SK-N-SH (cell line): ENCODE results near the gene CRABP1. TPM values are rescaled to one million over a fixed set of nuclear protein-coding genes. Genes with fewer than 3 reads are reported as not detected.

Experiments used
- CTCF ChIA-PET: fragments of 300-600, 350-600 bp; formaldehyde crosslinking; extraction: SDS; loops from one replicate; lab custom pipeline; 2021; lab: Yijun Ruan, JAX
- POLR2A ChIA-PET: fragments of 350-600 bp; sonication (Branson Sonifier 250); formaldehyde crosslinking; extraction: SDS; loops from one replicate; lab custom pipeline; 2020; ENCODE audit warnings: antibody characterized with exemption, inconsistent platforms; lab: Yijun Ruan, JAX
- DNase-seq: peaks from one replicate; pipeline ENCODE4 v3.0.0; 2012
- H2AFZ ChIP-seq: fragments of 200-600 bp; sonication (generic); 2 replicates; pipeline ENCODE4 v1.8.1; 2016; ENCODE audit warnings: antibody characterized with exemption, mild to moderate bottlenecking, low read depth
- H3F3A ChIP-seq: fragments of 200-600 bp; sonication (generic); replicated peaks from 2 replicates; pipeline ENCODE3; 2016; ENCODE audit warnings: antibody characterized with exemption, mild to moderate bottlenecking; ENCODE audit not compliant: insufficient read depth
- H3K27ac ChIP-seq, 2 experiments: fragments of 200-500 bp in 1 of 2; fragments of 200-600 bp in 1 of 2; sonication (Bioruptor generic) in 1 of 2; sonication (generic), shearing (Covaris generic) in 1 of 2; 2 replicates each; pipeline versions ENCODE4 v1.5.1 to v1.6.1; 2014 to 2016; ENCODE audit warnings: low read depth in 2 of 2, inconsistent platforms in 1 of 2, low read length in 1 of 2, mild to moderate bottlenecking in 1 of 2, mixed read lengths in 1 of 2
- H3K27me3 ChIP-seq: fragments of 200-600 bp; sonication (generic), shearing (Covaris generic); 2 replicates; pipeline ENCODE4 v1.6.1; 2016; ENCODE audit warnings: mixed run types; ENCODE audit not compliant: insufficient read depth
- H3K36me3 ChIP-seq, 2 experiments: fragments of 200-500 bp in 1 of 2; fragments of 200-600 bp in 1 of 2; sonication (Bioruptor generic) in 1 of 2; sonication (generic) in 1 of 2; replicated peaks in 1 of 2; 2 replicates each; pipeline versions ENCODE3 to v1.5.1; 2014 to 2016; ENCODE audit warnings: low read length in 1 of 2, mild to moderate bottlenecking in 1 of 2; ENCODE audit not compliant: insufficient read depth in 2 of 2, control insufficient read depth in 1 of 2
- H3K4me1 ChIP-seq, 2 experiments: fragments of 200-500 bp in 1 of 2; fragments of 200-600 bp in 1 of 2; sonication (Bioruptor generic) in 1 of 2; sonication (generic), shearing (Covaris generic) in 1 of 2; 2 replicates each; pipeline versions ENCODE4 v1.5.1 to v1.6.1; 2014 to 2016; ENCODE audit warnings: low read depth in 1 of 2, low read length in 1 of 2, mixed run types in 1 of 2; ENCODE audit not compliant: insufficient read depth in 2 of 2, control insufficient read depth in 1 of 2
- H3K4me2 ChIP-seq: fragments of 200-600 bp; sonication (generic), shearing (Covaris generic); 2 replicates; pipeline ENCODE4 v1.6.1; 2017; ENCODE audit warnings: mixed run types
- H3K4me3 ChIP-seq, 2 experiments: fragments of 200-500 bp in 1 of 2; fragments of 200-600 bp in 1 of 2; sonication (Bioruptor generic) in 1 of 2; sonication (generic), shearing (Covaris generic) in 1 of 2; 2 replicates each; pipeline versions ENCODE4 v1.5.1 to v1.8.1; 2014 to 2016; ENCODE audit warnings: low read depth in 2 of 2, inconsistent platforms in 1 of 2, low read length in 1 of 2, mild to moderate bottlenecking in 1 of 2, mixed read lengths in 1 of 2, moderate library complexity in 1 of 2
- H3K79me2 ChIP-seq: fragments of 200-600 bp; sonication (generic); 2 replicates; pipeline ENCODE4 v1.8.1; 2017; ENCODE audit warnings: mild to moderate bottlenecking; ENCODE audit not compliant: insufficient read depth
- H3K9ac ChIP-seq: fragments of 200-600 bp; sonication (generic); 2 replicates; pipeline ENCODE4 v1.6.1; 2017; ENCODE audit warnings: mixed run types
- H3K9me2 ChIP-seq: fragments of 200-600 bp; sonication (generic); 2 replicates; pipeline ENCODE4 v1.6.1; 2017; ENCODE audit warnings: mixed run types
- H3K9me3 ChIP-seq: fragments of 200-600 bp; sonication (generic); 2 replicates; pipeline ENCODE4 v1.6.1; 2017; ENCODE audit warnings: mixed run types, mild to moderate bottlenecking, moderate library complexity
- H4K20me1 ChIP-seq: fragments of 200-600 bp; sonication (generic); 2 replicates; pipeline ENCODE4 v1.6.1; 2017; ENCODE audit warnings: mild to moderate bottlenecking, mixed run types; ENCODE audit not compliant: insufficient read depth
- CHD2 ChIP-seq: fragments of 150-350 bp; IDR thresholded peaks from 2 replicates; pipeline ENCODE4 v1.6.1; 2018; ENCODE audit warnings: low read length; ENCODE audit not compliant: partially characterized antibody
- EP300 ChIP-seq, 2 experiments: IDR thresholded peaks; 2 replicates each; pipeline versions ENCODE4 v1.4.0 to v1.6.1; 2012; ENCODE audit warnings: borderline replicate concordance in 1 of 2, low read depth in 1 of 2, low read length in 1 of 2
- FOSL2 ChIP-seq: IDR thresholded peaks from 2 replicates; pipeline ENCODE4 v1.4.0; 2012; ENCODE audit warnings: low read depth, mild to moderate bottlenecking, moderate library complexity, borderline replicate concordance
- FOXJ3 ChIP-seq: sonication (generic); formaldehyde crosslinking; IDR thresholded peaks from 2 replicates; pipeline ENCODE4 v1.5.1; 2020; ENCODE audit warnings: mild to moderate bottlenecking, missing genetic modification reagents
- GABPA ChIP-seq: IDR thresholded peaks from 2 replicates; pipeline ENCODE4 v1.4.0; 2012; ENCODE audit warnings: low read depth, mild to moderate bottlenecking
- GATA2 ChIP-seq: sonication (generic); formaldehyde crosslinking; IDR thresholded peaks from 2 replicates; pipeline ENCODE4 v1.5.0; 2020; ENCODE audit warnings: mild to moderate bottlenecking, missing genetic modification reagents
- JUND ChIP-seq: IDR thresholded peaks from 2 replicates; pipeline ENCODE4 v1.4.0; 2012
- MXI1 ChIP-seq: IDR thresholded peaks from 2 replicates; pipeline ENCODE4 v1.6.1; 2012; ENCODE audit warnings: mild to moderate bottlenecking, low read depth, low read length, improper control_type of control experiment
- NFIC ChIP-seq: IDR thresholded peaks from 2 replicates; pipeline ENCODE4 v1.4.0; 2012; ENCODE audit warnings: borderline replicate concordance
- NRF1 ChIP-seq: IDR thresholded peaks from 2 replicates; pipeline ENCODE4 v1.6.1; 2012; ENCODE audit warnings: low read depth, mild to moderate bottlenecking, low read length
- POLR2AphosphoS5 ChIP-seq: IDR thresholded peaks from 2 replicates; pipeline ENCODE4 v1.6.1; 2012; ENCODE audit warnings: low read depth, low read length
- RAD21 ChIP-seq: IDR thresholded peaks from 2 replicates; pipeline ENCODE4 v1.6.1; 2012; ENCODE audit warnings: mild to moderate bottlenecking, low read length
- RCOR1 ChIP-seq: fragments of 150-350 bp; IDR thresholded peaks from 2 replicates; pipeline ENCODE4 v1.6.1; 2017; ENCODE audit warnings: antibody characterized with exemption, low read length
- RXRA ChIP-seq: IDR thresholded peaks from 2 replicates; pipeline ENCODE4 v1.4.0; 2012; ENCODE audit warnings: low read depth, mild to moderate bottlenecking, borderline replicate concordance
- SIN3A ChIP-seq: IDR thresholded peaks from 2 replicates; pipeline ENCODE4 v1.6.1; 2012; ENCODE audit warnings: low read depth, mild to moderate bottlenecking, low read length, moderate library complexity, borderline replicate concordance
- SMC3 ChIP-seq: IDR thresholded peaks from 2 replicates; pipeline ENCODE4 v1.6.1; 2012; ENCODE audit warnings: low read depth, low read length, improper control_type of control experiment
- TCF12 ChIP-seq: IDR thresholded peaks from 2 replicates; pipeline ENCODE4 v1.4.0; 2012
- TEAD4 ChIP-seq: IDR thresholded peaks from 2 replicates; pipeline ENCODE4 v1.4.0; 2012; ENCODE audit warnings: mild to moderate bottlenecking, borderline replicate concordance; ENCODE audit not compliant: insufficient read depth
- WGBS: methylation state at CpG from one replicate; pipeline ENCODE4 v1.1.6; 2017; ENCODE audit warnings: low lambda C conversion rate; 5-methylcytosine and 5-hydroxymethylcytosine counted together
- polyA plus RNA-seq, 3 experiments: library from polyadenylated mRNA; depleted of rRNA; stranded (reverse); fragments of >200 nt; gene quantifications; 2 replicates each; pipeline ENCODE4 v1.2.3, GENCODE V29; 2012
- TF ChIP-seq, protein P1 (sequence below): IDR thresholded peaks from 2 replicates; pipeline ENCODE4 v1.4.0; 2012; ENCODE audit warnings: low read depth, borderline replicate concordance
- TF ChIP-seq, protein P2 (sequence below): fragments of 200-600 bp; sonication (generic); IDR thresholded peaks from 2 replicates; pipeline ENCODE4 v1.6.1; 2017; ENCODE audit warnings: antibody characterized with exemption, mild to moderate bottlenecking, moderate library complexity
- TF ChIP-seq, protein P3 (sequence below): IDR thresholded peaks from 2 replicates; pipeline ENCODE4 v1.4.0; 2012; ENCODE audit warnings: low read depth
- TF ChIP-seq, protein P4 (sequence below): fragments of 150-350 bp; IDR thresholded peaks from 2 replicates; pipeline ENCODE4 v1.6.1; 2017; ENCODE audit warnings: antibody characterized with exemption, low read length, low read depth, borderline replicate concordance

Gene CRABP1
- polyA plus RNA-seq, 1 of the 3 experiments (the other 2 are of a cell fraction), result 1.0 TPM

DNA sequence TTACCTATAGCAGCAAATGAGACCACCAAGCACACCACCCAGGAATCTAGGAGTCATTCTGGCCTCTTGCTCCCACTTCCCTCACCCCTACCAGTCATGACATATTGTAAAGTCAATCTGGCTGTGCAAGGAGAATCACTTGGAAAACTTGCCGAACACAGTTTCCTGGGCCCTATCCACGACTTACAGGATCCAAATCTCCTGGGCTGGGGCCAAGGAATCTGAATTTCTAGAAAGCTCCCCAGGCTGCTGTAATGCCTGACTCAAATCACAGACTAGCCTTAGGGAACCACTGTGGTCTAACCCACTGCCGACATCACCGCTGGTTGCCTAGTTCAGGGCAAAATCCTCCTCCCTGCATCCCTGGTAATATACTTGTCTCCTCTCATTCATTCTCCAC lies 4.2 kb upstream of the CRABP1 start:
- H3K36me3 ChIP-seq, result no peaks in the 10 kb centered on the region
- H4K20me1 ChIP-seq, result no peaks in the 10 kb centered on the region
- peaks cover 8% of the 10 kb centered on the region; the same call in 1 of the 2 replicates for H3K27me3 ChIP-seq
- 75% methylated on average over 4 of the region's 4 CpGs for WGBS
- CTCF ChIA-PET, result interaction anchor here (0.9 kb wide), 1 partner anchor 79 kb away, joined by 3 read pairs; no protein-coding TSS in a partner anchor
- POLR2A ChIA-PET, result no interaction called here
- H3K9ac ChIP-seq, result no peak overlapping the region
- H2AFZ ChIP-seq, result no peak overlapping the region
- peaks cover 0 to 9% of the 10 kb centered on the region in 2 experiments; a peak in 1 of 4 replicates for H3K4me1 ChIP-seq
- no peaks in the 10 kb centered on the region for H3F3A ChIP-seq
- DNase-seq, result no peak
- H3K79me2 ChIP-seq, result no peaks in the 10 kb centered on the region
- H3K4me3 ChIP-seq, result no peak overlapping the region
- no peak overlapping the region for H3K27ac ChIP-seq
- H3K9me3 ChIP-seq, result no peaks in the 10 kb centered on the region
- TF ChIP-seq MXI1, result no peak
- no peak for TF ChIP-seq FOXJ3 (CRISPR knock-in tag)
- TF ChIP-seq POLR2AphosphoS5, result no peak
- TF ChIP-seq SIN3A, result no peak
- TF ChIP-seq NRF1, result no peak
- TF ChIP-seq SMC3, result no peak
- TF ChIP-seq RCOR1, result no peak
- TF ChIP-seq GABPA, result no peak
- TF ChIP-seq, protein P1, sequence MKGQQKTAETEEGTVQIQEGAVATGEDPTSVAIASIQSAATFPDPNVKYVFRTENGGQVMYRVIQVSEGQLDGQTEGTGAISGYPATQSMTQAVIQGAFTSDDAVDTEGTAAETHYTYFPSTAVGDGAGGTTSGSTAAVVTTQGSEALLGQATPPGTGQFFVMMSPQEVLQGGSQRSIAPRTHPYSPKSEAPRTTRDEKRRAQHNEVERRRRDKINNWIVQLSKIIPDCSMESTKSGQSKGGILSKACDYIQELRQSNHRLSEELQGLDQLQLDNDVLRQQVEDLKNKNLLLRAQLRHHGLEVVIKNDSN, result no peak
- no peaks in the 10 kb centered on the region for H3K9me2 ChIP-seq
- H3K4me2 ChIP-seq, result no peak overlapping the region

DNA sequence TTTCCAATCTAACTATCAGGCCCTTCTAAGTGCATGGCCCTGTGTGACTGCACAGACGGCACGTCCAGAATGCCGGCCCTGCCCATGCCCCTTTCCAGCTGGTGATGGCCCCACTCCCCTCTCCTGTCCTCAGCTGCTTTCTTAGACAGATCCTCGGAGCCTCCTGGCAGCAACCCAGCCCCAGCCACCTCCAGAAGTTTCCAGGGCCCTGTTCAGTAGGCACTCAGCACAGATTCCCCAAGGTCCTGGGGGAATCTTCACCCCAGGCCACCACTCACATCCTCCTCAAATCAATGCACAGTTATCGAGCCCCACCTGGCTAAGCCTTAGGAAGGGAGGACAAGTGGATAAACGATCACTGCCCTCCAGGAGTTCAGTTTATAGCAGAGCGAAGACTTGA lies 1.4 kb upstream of the CRABP1 start:
- Histone ChIP-seq H3K36me3 (no peaks in the 10 kb centered on the region), H3K4me2 (no peak overlapping the region), H2AFZ (no peak overlapping the region), H3F3A (no peaks in the 10 kb centered on the region), H4K20me1 (no peaks in the 10 kb centered on the region), H3K79me2 (no peaks in the 10 kb centered on the region), H3K9me2 (no peaks in the 10 kb centered on the region), H3K27me3 (peaks cover 16% of the 10 kb centered on the region; the same call in 1 of the 2 replicates), H3K4me1 (peaks cover 0 to 9% of the 10 kb centered on the region in 2 experiments; a peak in 1 of 4 replicates), H3K9ac (no peak overlapping the region), H3K9me3 (no peaks in the 10 kb centered on the region), H3K27ac (no peak overlapping the region), H3K4me3 (no peak overlapping the region)
- TF ChIP-seq TCF12 (no peak), SIN3A (no peak), NFIC (no peak), EP300 (IDR thresholded peaks at IDR 0.05; ENCODE audit: borderline replicate concordance in 1 of 2, low read depth in 1 of 2, low read length in 1 of 2) (no peak), TEAD4 (no peak), CHD2 (no peak), RAD21 (no peak), MXI1 (no peak), FOXJ3 (CRISPR knock-in tag) (no peak), FOSL2 (no peak), GABPA (no peak), RXRA (no peak), GATA2 (CRISPR knock-in tag) (no peak), JUND (no peak)
- TF ChIP-seq, protein P2, sequence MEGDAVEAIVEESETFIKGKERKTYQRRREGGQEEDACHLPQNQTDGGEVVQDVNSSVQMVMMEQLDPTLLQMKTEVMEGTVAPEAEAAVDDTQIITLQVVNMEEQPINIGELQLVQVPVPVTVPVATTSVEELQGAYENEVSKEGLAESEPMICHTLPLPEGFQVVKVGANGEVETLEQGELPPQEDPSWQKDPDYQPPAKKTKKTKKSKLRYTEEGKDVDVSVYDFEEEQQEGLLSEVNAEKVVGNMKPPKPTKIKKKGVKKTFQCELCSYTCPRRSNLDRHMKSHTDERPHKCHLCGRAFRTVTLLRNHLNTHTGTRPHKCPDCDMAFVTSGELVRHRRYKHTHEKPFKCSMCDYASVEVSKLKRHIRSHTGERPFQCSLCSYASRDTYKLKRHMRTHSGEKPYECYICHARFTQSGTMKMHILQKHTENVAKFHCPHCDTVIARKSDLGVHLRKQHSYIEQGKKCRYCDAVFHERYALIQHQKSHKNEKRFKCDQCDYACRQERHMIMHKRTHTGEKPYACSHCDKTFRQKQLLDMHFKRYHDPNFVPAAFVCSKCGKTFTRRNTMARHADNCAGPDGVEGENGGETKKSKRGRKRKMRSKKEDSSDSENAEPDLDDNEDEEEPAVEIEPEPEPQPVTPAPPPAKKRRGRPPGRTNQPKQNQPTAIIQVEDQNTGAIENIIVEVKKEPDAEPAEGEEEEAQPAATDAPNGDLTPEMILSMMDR, result no peak
- TF ChIP-seq, protein P3, sequence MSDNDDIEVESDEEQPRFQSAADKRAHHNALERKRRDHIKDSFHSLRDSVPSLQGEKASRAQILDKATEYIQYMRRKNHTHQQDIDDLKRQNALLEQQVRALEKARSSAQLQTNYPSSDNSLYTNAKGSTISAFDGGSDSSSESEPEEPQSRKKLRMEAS, result no peak
- TF ChIP-seq, protein P1, result no peak
- TF ChIP-seq, protein P4, sequence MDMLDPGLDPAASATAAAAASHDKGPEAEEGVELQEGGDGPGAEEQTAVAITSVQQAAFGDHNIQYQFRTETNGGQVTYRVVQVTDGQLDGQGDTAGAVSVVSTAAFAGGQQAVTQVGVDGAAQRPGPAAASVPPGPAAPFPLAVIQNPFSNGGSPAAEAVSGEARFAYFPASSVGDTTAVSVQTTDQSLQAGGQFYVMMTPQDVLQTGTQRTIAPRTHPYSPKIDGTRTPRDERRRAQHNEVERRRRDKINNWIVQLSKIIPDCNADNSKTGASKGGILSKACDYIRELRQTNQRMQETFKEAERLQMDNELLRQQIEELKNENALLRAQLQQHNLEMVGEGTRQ, result no peak
- DNase-seq, result no peak
- WGBS, result 65% methylated on average over 7 of the region's 7 CpGs
- ChIA-PET POLR2A (no interaction called here), CTCF (interaction anchor here (3.1 kb wide), 1 partner anchor 84 kb away, joined by 9 read pairs; no protein-coding TSS in a partner anchor)
